Suprapubic skin (tissue), 3 donors: Measurements from ENCODE around the gene CACNB3.

Source experiments
- EP300 ChIP-seq: sonication (generic); formaldehyde crosslinking; IDR thresholded peaks from one replicate; pipeline ENCODE4 v1.6.1; 2017; ENCODE audit warnings: antibody characterized with exemption
- POLR2A ChIP-seq, 2 donors: fragments of 450-650 bp; IDR thresholded peaks; one replicate each; pipeline ENCODE4 v1.6.1; 2017; ENCODE audit warnings: antibody characterized with exemption in 2 of 2, mild to moderate bottlenecking in 2 of 2, moderate library complexity in 2 of 2
- TF ChIP-seq, protein P1 (sequence below), 2 donors: fragments of 200-600 bp in 1 of 2; fragments of 450-650 bp in 1 of 2; sonication (generic) in 1 of 2; IDR thresholded peaks; one replicate each; pipeline ENCODE4 v1.5.1; 2016 to 2019; ENCODE audit warnings: antibody characterized with exemption in 2 of 2, mild to moderate bottlenecking in 1 of 2, moderate library complexity in 1 of 2

DNA sequence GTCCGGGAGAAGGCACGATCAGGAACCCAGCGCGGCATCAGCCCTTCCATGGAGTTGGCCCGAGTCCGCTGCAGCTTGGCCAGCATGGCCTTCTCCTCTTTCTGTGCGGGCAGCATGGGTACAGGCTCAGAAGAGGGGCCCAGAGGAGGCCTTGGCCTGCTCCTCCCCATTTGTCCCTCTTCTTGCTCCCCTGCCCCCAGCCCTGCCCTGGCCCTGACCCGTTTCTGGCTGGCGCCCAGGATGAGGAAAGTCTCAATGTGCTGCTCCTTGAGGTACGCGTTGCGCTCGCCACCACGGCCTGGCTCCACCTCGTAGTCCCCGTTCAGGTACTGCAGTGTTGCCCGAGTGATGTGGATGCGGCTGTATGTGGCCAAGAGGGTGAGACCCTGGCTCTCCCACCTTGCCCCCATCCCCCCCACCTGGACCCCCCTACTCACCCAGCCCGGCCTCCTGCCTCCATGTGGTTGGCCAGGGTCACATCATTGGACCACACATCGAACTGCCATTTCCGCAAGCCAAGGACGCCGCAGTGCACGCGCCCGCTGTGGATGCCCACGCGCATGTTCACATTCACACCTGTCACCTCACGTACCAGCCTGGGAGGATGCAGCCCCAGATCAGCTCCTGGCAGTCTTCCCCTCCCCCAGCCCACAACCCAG, 42.2 kb upstream of the CACNB3 start:
- TF ChIP-seq, protein P1, sequence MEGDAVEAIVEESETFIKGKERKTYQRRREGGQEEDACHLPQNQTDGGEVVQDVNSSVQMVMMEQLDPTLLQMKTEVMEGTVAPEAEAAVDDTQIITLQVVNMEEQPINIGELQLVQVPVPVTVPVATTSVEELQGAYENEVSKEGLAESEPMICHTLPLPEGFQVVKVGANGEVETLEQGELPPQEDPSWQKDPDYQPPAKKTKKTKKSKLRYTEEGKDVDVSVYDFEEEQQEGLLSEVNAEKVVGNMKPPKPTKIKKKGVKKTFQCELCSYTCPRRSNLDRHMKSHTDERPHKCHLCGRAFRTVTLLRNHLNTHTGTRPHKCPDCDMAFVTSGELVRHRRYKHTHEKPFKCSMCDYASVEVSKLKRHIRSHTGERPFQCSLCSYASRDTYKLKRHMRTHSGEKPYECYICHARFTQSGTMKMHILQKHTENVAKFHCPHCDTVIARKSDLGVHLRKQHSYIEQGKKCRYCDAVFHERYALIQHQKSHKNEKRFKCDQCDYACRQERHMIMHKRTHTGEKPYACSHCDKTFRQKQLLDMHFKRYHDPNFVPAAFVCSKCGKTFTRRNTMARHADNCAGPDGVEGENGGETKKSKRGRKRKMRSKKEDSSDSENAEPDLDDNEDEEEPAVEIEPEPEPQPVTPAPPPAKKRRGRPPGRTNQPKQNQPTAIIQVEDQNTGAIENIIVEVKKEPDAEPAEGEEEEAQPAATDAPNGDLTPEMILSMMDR (IDR thresholded peaks at IDR 0.05): no peak
- TF ChIP-seq EP300 (no peak), POLR2A (IDR thresholded peaks at IDR 0.05) (no peak)
